Ectodermal cell (in vitro differentiated cells): ENCODE data around the gene FCMR.

Experiments used
- H3K27ac ChIP-seq: 2 replicates; pipeline ENCODE4 v1.7.0; 2013; ENCODE audit warnings: mild to moderate bottlenecking, low read depth, low read length; ENCODE audit not compliant: insufficient read depth, poor library complexity, severe bottlenecking
- H3K27me3 ChIP-seq: 2 replicates; pipeline ENCODE4 v1.7.0; 2013; ENCODE audit warnings: mild to moderate bottlenecking, low read length; ENCODE audit not compliant: insufficient read depth, control insufficient read depth, poor library complexity, severe bottlenecking
- H3K36me3 ChIP-seq: one replicate; pipeline ENCODE4 v1.7.0; 2013; ENCODE audit warnings: low read length; ENCODE audit not compliant: control insufficient read depth, insufficient read depth
- H3K4me1 ChIP-seq: one replicate; pipeline ENCODE4 v1.7.0; 2013; ENCODE audit warnings: low read length; ENCODE audit not compliant: control insufficient read depth, insufficient read depth
- H3K4me3 ChIP-seq: 2 replicates; pipeline ENCODE4 v1.7.0; 2013; ENCODE audit warnings: low read depth, low read length, control low read depth; ENCODE audit not compliant: insufficient read depth
- H3K9me3 ChIP-seq: 2 replicates; pipeline ENCODE4 v1.7.0; 2013; ENCODE audit warnings: mild to moderate bottlenecking, low read length, moderate library complexity; ENCODE audit not compliant: control insufficient read depth
- WGBS, 2 experiments: methylation state at CpG; one replicate each; pipeline ENCODE4 v1.1.7; 2013; ENCODE audit warnings: missing lambda C conversion rate in 2 of 2; 5-methylcytosine and 5-hydroxymethylcytosine counted together

FCMR gene

GRCh38 chr1:206900149-206900548, 21.6 kb downstream of the FCMR start:
- H3K9me3 ChIP-seq, result no peaks in the 10 kb centered on the region
- H3K27me3 ChIP-seq, result no peaks in the 10 kb centered on the region
- no peaks in the 10 kb centered on the region for H3K4me1 ChIP-seq
- H3K27ac ChIP-seq, result no peak overlapping the region
- no peak overlapping the region for H3K4me3 ChIP-seq
- WGBS, 2 experiments, result 93% methylated on average over 7 of the region's 7 CpGs
- H3K36me3 ChIP-seq, result no peaks in the 10 kb centered on the region

GRCh38 chr1:206899717-206900116, 22.0 kb downstream of the FCMR start:
- Histone ChIP-seq H3K27me3 (no peaks in the 10 kb centered on the region), H3K36me3 (no peaks in the 10 kb centered on the region), H3K4me3 (no peak overlapping the region), H3K4me1 (no peaks in the 10 kb centered on the region), H3K27ac (no peak overlapping the region), H3K9me3 (no peaks in the 10 kb centered on the region)
- 84 to 85% methylated on average over 5 of the region's 5 CpGs for WGBS, 2 experiments

GRCh38 chr1:206898915-206899431, 22.8 kb downstream of the FCMR start:
- no peaks in the 10 kb centered on the region for H3K27me3 ChIP-seq
- no peaks in the 10 kb centered on the region for H3K9me3 ChIP-seq
- no peaks in the 10 kb centered on the region for H3K4me1 ChIP-seq
- 90 to 91% methylated on average over 13 of the region's 13 CpGs for WGBS, 2 experiments
- H3K36me3 ChIP-seq, result no peaks in the 10 kb centered on the region
- no peak overlapping the region for H3K27ac ChIP-seq
- H3K4me3 ChIP-seq, result no peak overlapping the region

GRCh38 chr1:206898089-206898914, 23.4 kb downstream of the FCMR start:
- no peaks in the 10 kb centered on the region for H3K4me1 ChIP-seq
- H3K9me3 ChIP-seq, result no peaks in the 10 kb centered on the region
- WGBS, 2 experiments, result 79 to 82% methylated on average over 11 of the region's 11 CpGs
- no peaks in the 10 kb centered on the region for H3K36me3 ChIP-seq
- no peak overlapping the region for H3K27ac ChIP-seq
- H3K4me3 ChIP-seq, result no peak overlapping the region
- H3K27me3 ChIP-seq, result no peaks in the 10 kb centered on the region

GRCh38 chr1:206897175-206897574, 24.6 kb downstream of the FCMR start, which contains the start of gene IL24:
Gene IL24 (plus strand): TSS chr1:206897443. CDS start chr1:206897833, 390 bp downstream.
- Histone ChIP-seq H3K27ac (no peak within 1 kb of the TSS), H3K4me1 (no peaks in the 10 kb centered on the region)

GRCh38 chr1:206896261-206896660, 25.5 kb downstream of the FCMR start:
- WGBS, 2 experiments, result 94 to 95% methylated on average over 3 of the region's 3 CpGs
- H3K27me3 ChIP-seq, result no peaks in the 10 kb centered on the region
- H3K4me3 ChIP-seq, result no peak overlapping the region
- H3K27ac ChIP-seq, result no peak overlapping the region
- H3K36me3 ChIP-seq, result no peaks in the 10 kb centered on the region
- H3K4me1 ChIP-seq, result no peaks in the 10 kb centered on the region
- no peaks in the 10 kb centered on the region for H3K9me3 ChIP-seq

More at GRCh38 chr1:206897175-206897574, 24.6 kb downstream of the FCMR start, which contains the start of gene IL24:
- H3K27me3 ChIP-seq, result no peaks in the 10 kb centered on the region
- H3K9me3 ChIP-seq, result no peaks in the 10 kb centered on the region
- 90 to 91% methylated on average over 4 of the region's 4 CpGs for WGBS, 2 experiments
- no peak within 1 kb of the TSS for H3K4me3 ChIP-seq
- H3K36me3 ChIP-seq, result no peaks in the 10 kb centered on the region

GRCh38 chr1:206895837-206896242, 25.9 kb downstream of the FCMR start:
- Histone ChIP-seq H3K27me3 (no peaks in the 10 kb centered on the region), H3K4me3 (no peak overlapping the region), H3K9me3 (no peaks in the 10 kb centered on the region), H3K36me3 (no peaks in the 10 kb centered on the region), H3K27ac (no peak overlapping the region), H3K4me1 (no peaks in the 10 kb centered on the region)
- WGBS, 2 experiments, result 87 to 92% methylated on average over 3 of the region's 3 CpGs

- WGBS, 2 experiments, result 85 to 91% methylated on average over 3 of the region's 3 CpGs
- no peaks in the 10 kb centered on the region for H3K4me1 ChIP-seq
- H3K27me3 ChIP-seq, result no peaks in the 10 kb centered on the region
- H3K4me3 ChIP-seq, result no peak overlapping the region
- no peak overlapping the region for H3K27ac ChIP-seq
- H3K9me3 ChIP-seq, result no peaks in the 10 kb centered on the region
- no peaks in the 10 kb centered on the region for H3K36me3 ChIP-seq
Measured at GRCh38 chr1:206895325-206895724, 26.4 kb downstream of the FCMR start.

GRCh38 chr1:206893380-206893779, 28.4 kb downstream of the FCMR start:
- no peaks in the 10 kb centered on the region for H3K9me3 ChIP-seq
- H3K27me3 ChIP-seq, result no peaks in the 10 kb centered on the region
- H3K27ac ChIP-seq, result no peak overlapping the region
- 95% methylated on average over 2 of the region's 2 CpGs for WGBS, 2 experiments
- no peaks in the 10 kb centered on the region for H3K4me1 ChIP-seq
- no peaks in the 10 kb centered on the region for H3K36me3 ChIP-seq
- H3K4me3 ChIP-seq, result no peak overlapping the region

GRCh38 chr1:206892351-206892984, 29.3 kb downstream of the FCMR start:
- no peak overlapping the region for H3K4me3 ChIP-seq
- no peak overlapping the region for H3K27ac ChIP-seq
- H3K27me3 ChIP-seq, result no peaks in the 10 kb centered on the region
- no peaks in the 10 kb centered on the region for H3K4me1 ChIP-seq
- H3K9me3 ChIP-seq, result no peaks in the 10 kb centered on the region
- no peaks in the 10 kb centered on the region for H3K36me3 ChIP-seq
- WGBS, 2 experiments, result 91% methylated on average over 3 of the region's 3 CpGs
